GM18507 (cell line): ENCODE results near the gene SLC45A2.

Experiments used
- DNase-seq: peaks from one replicate; pipeline ENCODE4 v3.0.0; 2011; ENCODE audit warnings: low read depth; ENCODE audit not compliant: insufficient read length; ENCODE audit errors: extremely low spot score
- FAIRE-seq: peaks from 2 replicates; lab custom pipeline; 2011; peaks lifted over from hg19 to GRCh38; lab: Jason Lieb, UNC

The SLC45A2 gene

GRCh38 chr5:34008802-34009201 lies 24.3 kb upstream of the SLC45A2 start:
- FAIRE-seq, result no peak
- DNase-seq, result no peak

GRCh38 chr5:34007621-34008600 lies 23.4 kb upstream of the SLC45A2 start, which contains the start of gene AMACR:
Gene AMACR (minus strand): TSS chr5:34008050. CDS start chr5:34008019, 31 bp downstream.
- DNase-seq (peak; percentile 93), FAIRE-seq (peak; percentile 86)

- FAIRE-seq (no peak), DNase-seq (no peak)
Observed at GRCh38 chr5:34007201-34007620, 22.7 kb upstream of the SLC45A2 start.

- DNase-seq, result no peak
- FAIRE-seq, result no peak
Observed at GRCh38 chr5:34005681-34006080, 21.2 kb upstream of the SLC45A2 start.

GRCh38 chr5:34005211-34005610 lies 20.7 kb upstream of the SLC45A2 start:
- DNase-seq, result no peak
- FAIRE-seq, result no peak

- no peak for FAIRE-seq
- DNase-seq, result no peak
Observed at GRCh38 chr5:34003941-34004340, 19.4 kb upstream of the SLC45A2 start.

GRCh38 chr5:34002629-34003328 lies 18.3 kb upstream of the SLC45A2 start:
- DNase-seq (no peak), FAIRE-seq (no peak)

- no peak for FAIRE-seq
Observed at GRCh38 chr5:34001241-34001841, 16.8 kb upstream of the SLC45A2 start.

GRCh38 chr5:33999978-34000377 lies 15.5 kb upstream of the SLC45A2 start:
- no peak for DNase-seq
- no peak for FAIRE-seq

More at GRCh38 chr5:34001241-34001841, 16.8 kb upstream of the SLC45A2 start:
- DNase-seq, result no peak

- FAIRE-seq, result peak; percentile 81
- no peak for DNase-seq
Observed at GRCh38 chr5:33997331-33997983, 13.0 kb upstream of the SLC45A2 start.

- FAIRE-seq, result no peak
- no peak for DNase-seq
Observed at GRCh38 chr5:33995865-33996264, 11.4 kb upstream of the SLC45A2 start.

- DNase-seq, result no peak
Observed at GRCh38 chr5:33994845-33995244, 10.4 kb upstream of the SLC45A2 start.

GRCh38 chr5:33992864-33993263 lies 8.4 kb upstream of the SLC45A2 start:
- FAIRE-seq (no peak), DNase-seq (no peak)

More at GRCh38 chr5:33994845-33995244, 10.4 kb upstream of the SLC45A2 start:
- no peak for FAIRE-seq

GRCh38 chr5:33985447-33985846 lies 954 bp upstream of the SLC45A2 start:
- FAIRE-seq (no peak), DNase-seq (no peak)

GRCh38 chr5:33984178-33984577 lies 315 bp downstream of the SLC45A2 start:
- FAIRE-seq (no peak), DNase-seq (no peak)

- no peak for FAIRE-seq
- DNase-seq, result no peak
Observed at GRCh38 chr5:33981408-33982162, 2.9 kb downstream of the SLC45A2 start.

GRCh38 chr5:33980030-33980429 lies 4.5 kb downstream of the SLC45A2 start:
- FAIRE-seq, result no peak
- DNase-seq, result no peak

- FAIRE-seq, result no peak
- DNase-seq, result no peak
Observed at GRCh38 chr5:33978306-33978705, 6.2 kb downstream of the SLC45A2 start.

- FAIRE-seq (no peak), DNase-seq (no peak)
Observed at GRCh38 chr5:33976307-33976706, 8.2 kb downstream of the SLC45A2 start.
